IMR-90 (cell line): ENCODE measurements around the gene SIK3. TPM values are rescaled to one million over a fixed set of nuclear protein-coding genes. Genes with fewer than 3 reads are reported as not detected.

Source experiments
- ATAC-seq: fragments of 200-7000 bp; cut with Tn5 transposase; 2 replicates; pipeline ENCODE4 v1.9.1; 2020; ENCODE audit warnings: low read depth, mild to moderate bottlenecking, moderate library complexity
- BruUV-seq: library from RNA; stranded (reverse); fragments of 400-500 nt; replicated peaks from 2 replicates; lab custom pipeline; 2021; lab: Mats Ljungman, UMichigan
- CTCF ChIA-PET: fragments of 300-600 bp; formaldehyde crosslinking; extraction: SDS; loops from one replicate; lab custom pipeline; 2021; ENCODE audit warnings: antibody characterized with exemption; lab: Yijun Ruan, JAX
- POLR2A ChIA-PET: fragments of 300-600 bp; sonication (Branson Sonifier 250); formaldehyde crosslinking; loops from one replicate; lab custom pipeline; 2022; ENCODE audit warnings: antibody characterized with exemption; ENCODE audit not compliant: unreplicated experiment; lab: Charles Lee
- DNase-seq: peaks from one replicate; pipeline ENCODE4 v3.0.0; 2013
- H2AFZ ChIP-seq: replicated peaks from 2 replicates; pipeline ENCODE3; 2013; ENCODE audit warnings: low read length, mild to moderate bottlenecking; ENCODE audit not compliant: poor library complexity
- H2AK5ac ChIP-seq: 2 replicates; pipeline ENCODE4 v1.6.1; 2013; ENCODE audit warnings: low read depth, low read length, inconsistent platforms
- H2AK9ac ChIP-seq: replicated peaks from 2 replicates; pipeline ENCODE3; 2013; ENCODE audit warnings: mild to moderate bottlenecking, low read depth, low read length, moderate library complexity; ENCODE audit not compliant: poor library complexity
- H2BK120ac ChIP-seq: 2 replicates; pipeline ENCODE4 v1.6.1; 2013; ENCODE audit warnings: low read depth, low read length, inconsistent platforms
- H2BK15ac ChIP-seq: 3 replicates; pipeline ENCODE4 v1.6.1; 2013; ENCODE audit warnings: low read depth, low read length, inconsistent platforms
- H2BK20ac ChIP-seq: 2 replicates; pipeline ENCODE4 v1.6.1; 2013; ENCODE audit warnings: low read depth, mild to moderate bottlenecking, inconsistent platforms, low read length, moderate library complexity
- H2BK5ac ChIP-seq: 2 replicates; pipeline ENCODE4 v1.6.1; 2013; ENCODE audit warnings: mild to moderate bottlenecking, low read depth, low read length, inconsistent platforms; ENCODE audit not compliant: poor library complexity, severe bottlenecking
- H3K14ac ChIP-seq: replicated peaks from 2 replicates; pipeline ENCODE4 v1.6.1; 2013; ENCODE audit warnings: low read depth, low read length, inconsistent platforms
- H3K18ac ChIP-seq: 2 replicates; pipeline ENCODE4 v1.6.1; 2013; ENCODE audit warnings: low read depth, low read length, control low read depth
- H3K23ac ChIP-seq: 2 replicates; pipeline ENCODE4 v1.6.1; 2013; ENCODE audit warnings: low read depth, low read length, inconsistent platforms
- H3K27ac ChIP-seq: 2 replicates; pipeline ENCODE4 v1.5.1; 2013; ENCODE audit warnings: mild to moderate bottlenecking, control low read depth, low read length; ENCODE audit not compliant: insufficient read depth
- H3K27me3 ChIP-seq: 2 replicates; pipeline ENCODE4 v1.6.1; 2013; ENCODE audit warnings: low read length; ENCODE audit not compliant: control insufficient read depth, insufficient read depth
- H3K36me3 ChIP-seq: 2 replicates; pipeline ENCODE4 v1.6.1; 2013; ENCODE audit warnings: low read length, mixed read lengths; ENCODE audit not compliant: control insufficient read depth, insufficient read depth
- H3K4ac ChIP-seq: 2 replicates; pipeline ENCODE4 v1.6.1; 2013; ENCODE audit warnings: low read depth, low read length, inconsistent platforms
- H3K4me1 ChIP-seq: 2 replicates; pipeline ENCODE4 v1.6.1; 2013; ENCODE audit warnings: low read length, mixed read lengths; ENCODE audit not compliant: control insufficient read depth, insufficient read depth
- H3K4me2 ChIP-seq: 2 replicates; pipeline ENCODE4 v1.6.1; 2013; ENCODE audit warnings: low read depth, mild to moderate bottlenecking, control low read depth, low read length, moderate library complexity
- H3K4me3 ChIP-seq: 2 replicates; pipeline ENCODE4 v1.5.1; 2013; ENCODE audit warnings: low read depth, mild to moderate bottlenecking, control low read depth, low read length, moderate library complexity; ENCODE audit not compliant: insufficient read depth
- H3K56ac ChIP-seq: 2 replicates; pipeline ENCODE4 v1.6.1; 2013; ENCODE audit warnings: low read length, inconsistent platforms; ENCODE audit not compliant: insufficient read depth; ENCODE audit errors: extremely low read depth
- H3K79me1 ChIP-seq, 2 experiments: 2 replicates each; pipeline ENCODE4 v1.6.1; 2013; ENCODE audit warnings: low read length in 2 of 2, inconsistent platforms in 1 of 2, low read depth in 1 of 2
- H3K9ac ChIP-seq: 2 replicates; pipeline ENCODE4 v1.6.1; 2013; ENCODE audit warnings: low read depth, low read length, control low read depth
- H3K9me1 ChIP-seq: 2 replicates; pipeline ENCODE4 v1.6.1; 2013; ENCODE audit warnings: low read length, inconsistent platforms; ENCODE audit not compliant: insufficient read depth
- H3K9me3 ChIP-seq: 2 replicates; pipeline ENCODE4 v1.6.1; 2013; ENCODE audit warnings: low read length; ENCODE audit not compliant: control insufficient read depth, insufficient read depth
- H4K20me1 ChIP-seq: 2 replicates; pipeline ENCODE4 v1.6.1; 2013; ENCODE audit warnings: low read length, inconsistent platforms; ENCODE audit not compliant: insufficient read depth
- H4K5ac ChIP-seq: 2 replicates; pipeline ENCODE4 v1.6.1; 2013; ENCODE audit warnings: mild to moderate bottlenecking, low read depth, low read length, control low read depth
- H4K8ac ChIP-seq, 2 experiments: 2 replicates each; pipeline ENCODE4 v1.6.1; 2013; ENCODE audit warnings: low read depth in 2 of 2, low read length in 2 of 2, control low read depth in 1 of 2, inconsistent platforms in 1 of 2
- H4K91ac ChIP-seq: 2 replicates; pipeline ENCODE4 v1.6.1; 2013; ENCODE audit warnings: low read depth, low read length, inconsistent platforms; ENCODE audit not compliant: insufficient read depth
- BHLHE40 ChIP-seq: fragments of 150-350 bp; IDR thresholded peaks from 2 replicates; pipeline ENCODE4 v1.6.1; 2016; ENCODE audit warnings: mild to moderate bottlenecking, low read depth, low read length
- CEBPB ChIP-seq: IDR thresholded peaks from 2 replicates; pipeline ENCODE4 v1.6.1; 2012; ENCODE audit warnings: low read depth, low read length, improper control_type of control experiment
- FOS ChIP-seq: fragments of 150-350 bp; IDR thresholded peaks from 2 replicates; pipeline ENCODE4 v1.6.1; 2016; ENCODE audit warnings: low read depth, low read length
- MAFK ChIP-seq: IDR thresholded peaks from 2 replicates; pipeline ENCODE4 v1.6.1; 2012; ENCODE audit warnings: low read depth, low read length, improper control_type of control experiment
- MXI1 ChIP-seq: IDR thresholded peaks from 2 replicates; pipeline ENCODE4 v1.6.1; 2012; ENCODE audit warnings: low read depth, mild to moderate bottlenecking, low read length, moderate library complexity, borderline replicate concordance
- NFE2L2 ChIP-seq: fragments of 150-350 bp; IDR thresholded peaks from 2 replicates; pipeline ENCODE4 v1.6.1; 2016; ENCODE audit warnings: low read depth, mild to moderate bottlenecking, low read length
- RAD21 ChIP-seq: IDR thresholded peaks from 2 replicates; pipeline ENCODE4 v1.6.1; 2012; ENCODE audit warnings: low read length, improper control_type of control experiment
- RCOR1 ChIP-seq: IDR thresholded peaks from 2 replicates; pipeline ENCODE4 v1.6.1; 2012; ENCODE audit warnings: mild to moderate bottlenecking, low read length, improper control_type of control experiment; ENCODE audit not compliant: insufficient replicate concordance
- RFX5 ChIP-seq: IDR thresholded peaks from 2 replicates; pipeline ENCODE4 v1.8.0; 2012; ENCODE audit warnings: low read depth, mild to moderate bottlenecking, low read length, moderate library complexity
- dilution Hi-C: fragments of 300-500 bp; cut with HindIII; formaldehyde crosslinking; loops from one replicate; pipeline ENCODE4 v1.14.3; 2018; ENCODE audit warnings: low sequenced_read_pairs; ENCODE audit not compliant: unreplicated experiment
- in situ Hi-C: fragments of 300-500 bp; cut with MboI; formaldehyde crosslinking; loops from 3 replicates; pipeline ENCODE4 v1.14.3; 2019; ENCODE audit warnings: low sequenced_read_pairs, inconsistent platforms, mixed read lengths
- intact Hi-C: fragments of 100-400 bp; cut with micrococcal nuclease; formaldehyde crosslinking; loops from 2 replicates; pipeline ENCODE4 v1.10.0; 2022
- polyA plus RNA-seq, 3 experiments: library from polyadenylated mRNA; depleted of rRNA; stranded (reverse); fragments of >200 nt; gene quantifications; 2 replicates each; pipeline ENCODE4 v1.2.3, GENCODE V29; 2012; ENCODE audit warnings: low replicate concordance in 1 of 3
- total RNA-seq: library from RNA; depleted of rRNA; stranded (reverse); fragments of >200 nt; gene quantifications from 2 replicates; pipeline ENCODE4 v1.2.3, GENCODE V29; 2012
- TF ChIP-seq, protein P1 (sequence below): conservative IDR thresholded peaks from 2 replicates; pipeline ENCODE4 v1.5.1; 2012; ENCODE audit warnings: mild to moderate bottlenecking, low read depth, low read length, improper control_type of control experiment
- TF ChIP-seq, protein P2 (sequence below): fragments of 150-350 bp; IDR thresholded peaks from 2 replicates; pipeline ENCODE4 v1.6.1; 2016; ENCODE audit warnings: low read depth, mild to moderate bottlenecking, low read length, moderate library complexity, borderline replicate concordance
- TF ChIP-seq, protein P3 (sequence below): fragments of 150-350 bp; IDR thresholded peaks from 2 replicates; pipeline ENCODE4 v1.6.1; 2017; ENCODE audit warnings: mild to moderate bottlenecking, antibody characterized with exemption, low read length, low read depth

SIK3 gene
- total and polyA plus RNA-seq, 2 of the 4 experiments (the other 2 are of a cell fraction), result 8.2 to 9.1 TPM

DNA sequence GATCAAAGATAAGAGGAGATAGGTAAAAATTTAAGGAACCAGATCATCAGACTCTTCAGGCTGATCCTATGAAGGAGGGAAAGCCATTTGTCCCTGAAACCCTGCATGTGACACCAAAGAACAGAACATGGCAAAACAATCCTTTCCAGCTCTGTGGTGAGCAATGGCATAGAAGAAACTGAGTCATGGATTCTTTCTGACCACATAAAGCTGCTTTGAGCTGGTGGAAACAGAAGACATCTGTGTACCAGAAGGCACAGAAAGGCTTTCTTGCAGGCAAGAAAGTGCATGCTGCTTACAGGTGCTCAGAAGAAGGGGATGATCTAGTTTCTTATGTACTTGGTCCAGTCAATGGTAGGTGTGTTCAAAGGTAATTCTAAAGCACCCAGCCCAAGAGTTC is 215.8 kb downstream of the SIK3 start:
- H3K4me2 ChIP-seq, result no peak overlapping the region
- no peak overlapping the region for H3K23ac ChIP-seq
- H2AK5ac ChIP-seq, result no peak overlapping the region
- peaks cover 10% of the 10 kb centered on the region for H3K4me1 ChIP-seq
- peaks cover 0 to 4% of the 10 kb centered on the region in 2 experiments; a peak in 3 of 4 replicates for H3K79me1 ChIP-seq
- H4K8ac ChIP-seq, result no peak overlapping the region
- H2BK5ac ChIP-seq, result peak overlapping the region; percentile 28
- no peak overlapping the region; the same call in 1 of the 2 replicates for H3K18ac ChIP-seq
- H3K4me3 ChIP-seq, result no peak overlapping the region
- dilution Hi-C loops (no loop called here), intact Hi-C loops (no loop called here), in situ Hi-C loops (no loop called here)
- no peak overlapping the region for H2BK120ac ChIP-seq
- POLR2A ChIA-PET, result no interaction called here
- peaks cover 3% of the 10 kb centered on the region; the same call in 1 of the 2 replicates for H4K20me1 ChIP-seq
- H3K14ac ChIP-seq, result no peak overlapping the region
- TF ChIP-seq MXI1 (0 out of 2 replicates have a peak, but pooled peaks have one; percentile 15), BHLHE40 (no peak), CEBPB (0 out of 2 replicates have a peak, but pooled peaks have one; percentile 4), RAD21 (peak; percentile 14; the same call in 1 of the 2 replicates), FOS (peak; percentile 59; the same call in 1 of the 2 replicates), NFE2L2 (no peak), RCOR1 (no peak), MAFK (no peak), RFX5 (no peak)
- TF ChIP-seq, protein P1, sequence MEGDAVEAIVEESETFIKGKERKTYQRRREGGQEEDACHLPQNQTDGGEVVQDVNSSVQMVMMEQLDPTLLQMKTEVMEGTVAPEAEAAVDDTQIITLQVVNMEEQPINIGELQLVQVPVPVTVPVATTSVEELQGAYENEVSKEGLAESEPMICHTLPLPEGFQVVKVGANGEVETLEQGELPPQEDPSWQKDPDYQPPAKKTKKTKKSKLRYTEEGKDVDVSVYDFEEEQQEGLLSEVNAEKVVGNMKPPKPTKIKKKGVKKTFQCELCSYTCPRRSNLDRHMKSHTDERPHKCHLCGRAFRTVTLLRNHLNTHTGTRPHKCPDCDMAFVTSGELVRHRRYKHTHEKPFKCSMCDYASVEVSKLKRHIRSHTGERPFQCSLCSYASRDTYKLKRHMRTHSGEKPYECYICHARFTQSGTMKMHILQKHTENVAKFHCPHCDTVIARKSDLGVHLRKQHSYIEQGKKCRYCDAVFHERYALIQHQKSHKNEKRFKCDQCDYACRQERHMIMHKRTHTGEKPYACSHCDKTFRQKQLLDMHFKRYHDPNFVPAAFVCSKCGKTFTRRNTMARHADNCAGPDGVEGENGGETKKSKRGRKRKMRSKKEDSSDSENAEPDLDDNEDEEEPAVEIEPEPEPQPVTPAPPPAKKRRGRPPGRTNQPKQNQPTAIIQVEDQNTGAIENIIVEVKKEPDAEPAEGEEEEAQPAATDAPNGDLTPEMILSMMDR, result no peak
- TF ChIP-seq, protein P2, sequence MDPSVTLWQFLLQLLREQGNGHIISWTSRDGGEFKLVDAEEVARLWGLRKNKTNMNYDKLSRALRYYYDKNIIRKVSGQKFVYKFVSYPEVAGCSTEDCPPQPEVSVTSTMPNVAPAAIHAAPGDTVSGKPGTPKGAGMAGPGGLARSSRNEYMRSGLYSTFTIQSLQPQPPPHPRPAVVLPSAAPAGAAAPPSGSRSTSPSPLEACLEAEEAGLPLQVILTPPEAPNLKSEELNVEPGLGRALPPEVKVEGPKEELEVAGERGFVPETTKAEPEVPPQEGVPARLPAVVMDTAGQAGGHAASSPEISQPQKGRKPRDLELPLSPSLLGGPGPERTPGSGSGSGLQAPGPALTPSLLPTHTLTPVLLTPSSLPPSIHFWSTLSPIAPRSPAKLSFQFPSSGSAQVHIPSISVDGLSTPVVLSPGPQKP, result no peak
- TF ChIP-seq, protein P3, sequence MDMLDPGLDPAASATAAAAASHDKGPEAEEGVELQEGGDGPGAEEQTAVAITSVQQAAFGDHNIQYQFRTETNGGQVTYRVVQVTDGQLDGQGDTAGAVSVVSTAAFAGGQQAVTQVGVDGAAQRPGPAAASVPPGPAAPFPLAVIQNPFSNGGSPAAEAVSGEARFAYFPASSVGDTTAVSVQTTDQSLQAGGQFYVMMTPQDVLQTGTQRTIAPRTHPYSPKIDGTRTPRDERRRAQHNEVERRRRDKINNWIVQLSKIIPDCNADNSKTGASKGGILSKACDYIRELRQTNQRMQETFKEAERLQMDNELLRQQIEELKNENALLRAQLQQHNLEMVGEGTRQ, result peak; percentile 67
- no peak overlapping the region for H2AFZ ChIP-seq
- CTCF ChIA-PET, result interaction anchor here (0.5 to 1.3 kb wide), 5 partner anchors 11 to 224 kb away, joined by 3 read pairs; no protein-coding TSS in a partner anchor
- DNase-seq (peak; percentile 93), ATAC-seq (peak; percentile 69)
- no peak overlapping the region for H2BK20ac ChIP-seq
- no peak overlapping the region for H3K9ac ChIP-seq
- no peak overlapping the region for H3K27ac ChIP-seq
- H3K9me1 ChIP-seq, result peaks cover 4% of the 10 kb centered on the region
- peaks cover 2% of the 10 kb centered on the region; the same call in 1 of the 2 replicates for H3K36me3 ChIP-seq
- peak overlapping the region; percentile 13; the same call in 1 of the 2 replicates for H3K4ac ChIP-seq
- H2AK9ac ChIP-seq, result no peak overlapping the region
- H3K27me3 ChIP-seq, result no peaks in the 10 kb centered on the region
- H2BK15ac ChIP-seq, result no peak overlapping the region
- H4K91ac ChIP-seq, result no peak overlapping the region
- no peak overlapping the region for H4K5ac ChIP-seq
- H3K9me3 ChIP-seq, result no peaks in the 10 kb centered on the region
- BruUV-seq, result no TSS peak
- H3K56ac ChIP-seq, result no peak overlapping the region
